GM11168 (cell line): ENCODE measurements around the gene HOXA4.

ENCODE experiments used
- in situ Hi-C: fragments of 300-500 bp; cut with MboI; formaldehyde crosslinking; loops from one replicate; pipeline ENCODE4 v1.12.0; 2022; ENCODE audit warnings: low sequenced_read_pairs; ENCODE audit not compliant: unreplicated experiment

The HOXA4 gene

GRCh38 chr7:27138985-27139333 lies 8.4 kb upstream of the HOXA4 start:
- in situ Hi-C loops, result no loop called here

- in situ Hi-C loops, result no loop called here
Observed at GRCh38 chr7:27138472-27138871, 7.9 kb upstream of the HOXA4 start.

GRCh38 chr7:27137640-27138315 lies 7.2 kb upstream of the HOXA4 start:
- in situ Hi-C loops, result no loop called here

- in situ Hi-C loops, result no loop called here
Observed at GRCh38 chr7:27134392-27134791, 3.8 kb upstream of the HOXA4 start.

GRCh38 chr7:27133409-27134231 lies 3.1 kb upstream of the HOXA4 start:
- in situ Hi-C loops, result no loop called here

GRCh38 chr7:27132978-27133377 lies 2.4 kb upstream of the HOXA4 start:
- in situ Hi-C loops, result no loop called here

- in situ Hi-C loops, result no loop called here
Observed at GRCh38 chr7:27132214-27132613, 1.7 kb upstream of the HOXA4 start.

GRCh38 chr7:27131390-27131819 lies 848 bp upstream of the HOXA4 start:
- in situ Hi-C loops, result no loop called here

- in situ Hi-C loops, result no loop called here
Observed at GRCh38 chr7:27129729-27130539, 623 bp downstream of the HOXA4 start.

GRCh38 chr7:27128776-27129728 lies 1.5 kb downstream of the HOXA4 start:
- in situ Hi-C loops, result no loop called here

- in situ Hi-C loops, result no loop called here
Observed at GRCh38 chr7:27128034-27128433, 2.5 kb downstream of the HOXA4 start.

- in situ Hi-C loops, result no loop called here
Observed at GRCh38 chr7:27126596-27127327, 3.8 kb downstream of the HOXA4 start.

GRCh38 chr7:27125986-27126394 lies 4.6 kb downstream of the HOXA4 start:
- in situ Hi-C loops, result no loop called here

- in situ Hi-C loops, result no loop called here
Observed at GRCh38 chr7:27124902-27125689, 5.5 kb downstream of the HOXA4 start.

GRCh38 chr7:27124096-27124901 lies 6.3 kb downstream of the HOXA4 start:
- in situ Hi-C loops, result no loop called here

- in situ Hi-C loops, result no loop called here
Observed at GRCh38 chr7:27123477-27124053, 7.0 kb downstream of the HOXA4 start.

GRCh38 chr7:27123007-27123476 lies 7.5 kb downstream of the HOXA4 start:
- in situ Hi-C loops, result no loop called here
